ENCODE results near the gene AGER.

DNA sequence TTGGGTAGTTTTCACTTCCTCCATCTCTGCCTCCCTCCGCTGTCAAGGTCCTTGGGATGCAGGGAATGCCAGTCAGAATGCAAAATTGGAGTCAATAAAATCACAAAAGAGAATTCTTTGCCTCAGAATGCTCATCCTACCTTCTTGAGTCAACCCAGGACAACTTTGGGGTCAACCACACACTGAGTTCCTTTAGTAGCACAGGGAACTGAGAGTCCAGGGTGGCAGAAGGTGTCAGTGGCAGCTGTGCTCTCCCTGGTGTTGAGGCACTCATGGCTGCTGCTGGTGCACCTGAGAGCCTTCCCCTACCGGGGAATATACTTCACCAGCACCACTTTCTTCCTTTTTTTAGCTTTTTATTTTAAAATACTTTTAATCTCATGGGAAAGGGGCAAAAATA lies 40.6 kb upstream of the AGER start:
- TF ChIP-seq, protein P1, sequence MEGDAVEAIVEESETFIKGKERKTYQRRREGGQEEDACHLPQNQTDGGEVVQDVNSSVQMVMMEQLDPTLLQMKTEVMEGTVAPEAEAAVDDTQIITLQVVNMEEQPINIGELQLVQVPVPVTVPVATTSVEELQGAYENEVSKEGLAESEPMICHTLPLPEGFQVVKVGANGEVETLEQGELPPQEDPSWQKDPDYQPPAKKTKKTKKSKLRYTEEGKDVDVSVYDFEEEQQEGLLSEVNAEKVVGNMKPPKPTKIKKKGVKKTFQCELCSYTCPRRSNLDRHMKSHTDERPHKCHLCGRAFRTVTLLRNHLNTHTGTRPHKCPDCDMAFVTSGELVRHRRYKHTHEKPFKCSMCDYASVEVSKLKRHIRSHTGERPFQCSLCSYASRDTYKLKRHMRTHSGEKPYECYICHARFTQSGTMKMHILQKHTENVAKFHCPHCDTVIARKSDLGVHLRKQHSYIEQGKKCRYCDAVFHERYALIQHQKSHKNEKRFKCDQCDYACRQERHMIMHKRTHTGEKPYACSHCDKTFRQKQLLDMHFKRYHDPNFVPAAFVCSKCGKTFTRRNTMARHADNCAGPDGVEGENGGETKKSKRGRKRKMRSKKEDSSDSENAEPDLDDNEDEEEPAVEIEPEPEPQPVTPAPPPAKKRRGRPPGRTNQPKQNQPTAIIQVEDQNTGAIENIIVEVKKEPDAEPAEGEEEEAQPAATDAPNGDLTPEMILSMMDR (IDR thresholded peaks at IDR 0.05) = no peak
- no peak for TF ChIP-seq EZH2phosphoT487 (IDR thresholded peaks at IDR 0.05)
